MM.1S (cell line): Measurements from ENCODE around the gene RAI1.

Source experiments
- DNase-seq: peaks from one replicate; pipeline ENCODE4 v3.0.0-alpha.2; 2015
- H2AFZ ChIP-seq: fragments of 300-600 bp; sonication (generic); 2 replicates; pipeline ENCODE4 v1.6.0; 2016; ENCODE audit warnings: antibody characterized with exemption, low read length
- H3F3A ChIP-seq: fragments of 300-600 bp; sonication (generic); 2 replicates; pipeline ENCODE4 v1.6.1; 2016; ENCODE audit warnings: mild to moderate bottlenecking, antibody characterized with exemption, low read length, moderate library complexity, mixed read lengths; ENCODE audit not compliant: insufficient read depth
- H3K27ac ChIP-seq: fragments of 300-600 bp; sonication (generic); 2 replicates; pipeline ENCODE4 v1.5.1; 2016; ENCODE audit warnings: mild to moderate bottlenecking, low read length
- H3K27me3 ChIP-seq: fragments of 300-600 bp; sonication (generic); replicated peaks from 2 replicates; pipeline ENCODE4 v1.6.0; 2016; ENCODE audit warnings: low read length; ENCODE audit not compliant: insufficient read depth
- H3K36me3 ChIP-seq: fragments of 300-600 bp; sonication (generic); replicated peaks from 2 replicates; pipeline ENCODE4 v1.6.1; 2016; ENCODE audit warnings: mild to moderate bottlenecking, low read length, mixed read lengths; ENCODE audit not compliant: insufficient read depth
- H3K4me1 ChIP-seq: fragments of 300-600 bp; sonication (generic); 2 replicates; pipeline ENCODE4 v1.6.1; 2016; ENCODE audit warnings: low read length, mixed read lengths
- H3K4me2 ChIP-seq: fragments of 300-600 bp; sonication (generic); 2 replicates; pipeline ENCODE4 v1.6.0; 2016; ENCODE audit warnings: low read depth, low read length
- H3K4me3 ChIP-seq: fragments of 300-600 bp; sonication (generic); 2 replicates; pipeline ENCODE4 v1.5.1; 2016; ENCODE audit warnings: low read length, mixed read lengths
- H3K79me2 ChIP-seq: fragments of 300-600 bp; sonication (generic); 2 replicates; pipeline ENCODE4 v1.6.1; 2016; ENCODE audit warnings: mixed run types, low read length, mixed read lengths
- H3K9ac ChIP-seq: fragments of 300-600 bp; sonication (generic); 2 replicates; pipeline ENCODE4 v1.6.1; 2016; ENCODE audit warnings: low read length, mixed read lengths
- H3K9me2 ChIP-seq: fragments of 300-600 bp; sonication (generic); replicated peaks from 2 replicates; pipeline ENCODE4 v1.6.1; 2016; ENCODE audit warnings: mild to moderate bottlenecking, low read length, mixed read lengths; ENCODE audit not compliant: insufficient read depth
- H3K9me3 ChIP-seq: fragments of 300-600 bp; sonication (generic); replicated peaks from 2 replicates; pipeline ENCODE4 v1.6.1; 2016; ENCODE audit warnings: mild to moderate bottlenecking, low read length, mixed read lengths; ENCODE audit not compliant: insufficient read depth
- H4K20me1 ChIP-seq: fragments of 300-600 bp; sonication (generic); 2 replicates; pipeline ENCODE4 v1.6.1; 2016; ENCODE audit warnings: mild to moderate bottlenecking, low read length, moderate library complexity, mixed read lengths; ENCODE audit not compliant: insufficient read depth
- EZH2 ChIP-seq: fragments of 300-600 bp; sonication (generic); optimal IDR thresholded peaks from 2 replicates; pipeline ENCODE3; 2017; ENCODE audit warnings: low read depth, mild to moderate bottlenecking, antibody characterized with exemption, low read length, mixed read lengths
- EZH2phosphoT487 ChIP-seq: fragments of 300-600 bp; sonication (generic); IDR thresholded peaks from 2 replicates; pipeline ENCODE4 v1.6.1; 2018; ENCODE audit warnings: antibody characterized with exemption, low read length
- TF ChIP-seq, protein P1 (sequence below): fragments of 300-600 bp; sonication (generic); IDR thresholded peaks from 2 replicates; pipeline ENCODE4 v1.5.1; 2016; ENCODE audit warnings: antibody characterized with exemption, low read length, mixed read lengths

RAI1 gene

DNA sequence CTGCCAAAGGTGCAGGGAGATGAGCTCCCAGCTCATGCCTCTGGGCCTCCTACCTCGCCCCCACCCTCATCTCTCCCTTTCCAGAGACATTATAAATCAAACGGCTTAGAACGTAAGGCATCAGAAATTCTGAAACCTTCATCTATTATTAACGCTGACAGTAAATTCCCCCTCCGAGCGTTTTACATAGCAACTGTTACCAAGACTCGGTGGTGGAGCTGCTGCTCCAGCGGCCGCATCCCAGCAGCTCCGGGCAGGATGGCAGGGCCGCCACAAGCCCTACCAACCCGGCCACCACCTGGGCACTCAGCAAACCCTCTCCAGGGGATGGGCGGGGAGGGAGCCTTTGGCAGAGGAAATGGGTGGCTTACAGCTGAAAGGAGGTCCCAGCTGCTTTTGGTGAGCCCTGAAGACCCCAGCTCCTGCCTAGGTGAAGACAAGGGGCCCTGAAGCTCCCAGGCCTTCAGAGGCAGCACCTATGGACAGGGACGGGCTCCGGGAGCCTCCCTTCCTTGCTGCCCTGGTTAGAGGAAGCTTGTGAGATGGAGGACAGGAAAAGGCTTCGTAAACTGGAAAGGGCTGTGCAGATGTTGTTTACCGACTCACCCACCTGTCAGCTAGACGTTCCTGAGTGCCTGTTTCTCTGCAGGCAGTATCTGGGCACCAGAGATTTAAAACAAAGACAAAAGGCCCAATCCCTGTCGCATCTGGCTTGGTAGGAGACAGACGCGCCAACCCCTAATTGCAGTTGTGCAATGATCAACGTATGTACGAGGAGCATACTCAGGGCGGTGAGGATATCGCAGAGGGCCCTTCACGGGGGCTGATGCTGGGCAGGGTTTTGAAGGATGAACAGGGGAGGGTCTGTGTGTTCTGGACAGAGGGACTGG, 76.9 kb downstream of the RAI1 start:
- H3K4me2 ChIP-seq = no peak overlapping the region
- no peaks in the 10 kb centered on the region for H3K9me3 ChIP-seq
- no peak overlapping the region for H3K27ac ChIP-seq
- DNase-seq = no peak
- H3K36me3 ChIP-seq = no peaks in the 10 kb centered on the region
- no peaks in the 10 kb centered on the region for H3F3A ChIP-seq
- no peak overlapping the region for H3K9ac ChIP-seq
- H2AFZ ChIP-seq = no peak overlapping the region
- H4K20me1 ChIP-seq = no peaks in the 10 kb centered on the region
- no peaks in the 10 kb centered on the region for H3K4me1 ChIP-seq
- peaks cover 27% of the 10 kb centered on the region for H3K79me2 ChIP-seq
- H3K4me3 ChIP-seq = no peak overlapping the region
- H3K9me2 ChIP-seq = no peaks in the 10 kb centered on the region
- no peaks in the 10 kb centered on the region for H3K27me3 ChIP-seq
- TF ChIP-seq, protein P1, sequence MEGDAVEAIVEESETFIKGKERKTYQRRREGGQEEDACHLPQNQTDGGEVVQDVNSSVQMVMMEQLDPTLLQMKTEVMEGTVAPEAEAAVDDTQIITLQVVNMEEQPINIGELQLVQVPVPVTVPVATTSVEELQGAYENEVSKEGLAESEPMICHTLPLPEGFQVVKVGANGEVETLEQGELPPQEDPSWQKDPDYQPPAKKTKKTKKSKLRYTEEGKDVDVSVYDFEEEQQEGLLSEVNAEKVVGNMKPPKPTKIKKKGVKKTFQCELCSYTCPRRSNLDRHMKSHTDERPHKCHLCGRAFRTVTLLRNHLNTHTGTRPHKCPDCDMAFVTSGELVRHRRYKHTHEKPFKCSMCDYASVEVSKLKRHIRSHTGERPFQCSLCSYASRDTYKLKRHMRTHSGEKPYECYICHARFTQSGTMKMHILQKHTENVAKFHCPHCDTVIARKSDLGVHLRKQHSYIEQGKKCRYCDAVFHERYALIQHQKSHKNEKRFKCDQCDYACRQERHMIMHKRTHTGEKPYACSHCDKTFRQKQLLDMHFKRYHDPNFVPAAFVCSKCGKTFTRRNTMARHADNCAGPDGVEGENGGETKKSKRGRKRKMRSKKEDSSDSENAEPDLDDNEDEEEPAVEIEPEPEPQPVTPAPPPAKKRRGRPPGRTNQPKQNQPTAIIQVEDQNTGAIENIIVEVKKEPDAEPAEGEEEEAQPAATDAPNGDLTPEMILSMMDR = no peak
- TF ChIP-seq EZH2 (no peak), EZH2phosphoT487 (no peak)

- Histone ChIP-seq H3K27ac (no peak overlapping the region), H3K4me1 (no peaks in the 10 kb centered on the region), H3K4me2 (no peak overlapping the region), H3K4me3 (no peak overlapping the region), H3F3A (no peaks in the 10 kb centered on the region), H3K9me3 (no peaks in the 10 kb centered on the region), H3K36me3 (no peaks in the 10 kb centered on the region), H3K79me2 (peaks cover 20% of the 10 kb centered on the region), H3K9ac (no peak overlapping the region), H3K27me3 (no peaks in the 10 kb centered on the region), H2AFZ (no peak overlapping the region), H4K20me1 (no peaks in the 10 kb centered on the region), H3K9me2 (no peaks in the 10 kb centered on the region)
- DNase-seq = no peak
- TF ChIP-seq EZH2 (no peak), EZH2phosphoT487 (no peak)
- TF ChIP-seq, protein P1 = no peak
Measured at GRCh38 chr17:17758941-17759563, 77.8 kb downstream of the RAI1 start.

DNA sequence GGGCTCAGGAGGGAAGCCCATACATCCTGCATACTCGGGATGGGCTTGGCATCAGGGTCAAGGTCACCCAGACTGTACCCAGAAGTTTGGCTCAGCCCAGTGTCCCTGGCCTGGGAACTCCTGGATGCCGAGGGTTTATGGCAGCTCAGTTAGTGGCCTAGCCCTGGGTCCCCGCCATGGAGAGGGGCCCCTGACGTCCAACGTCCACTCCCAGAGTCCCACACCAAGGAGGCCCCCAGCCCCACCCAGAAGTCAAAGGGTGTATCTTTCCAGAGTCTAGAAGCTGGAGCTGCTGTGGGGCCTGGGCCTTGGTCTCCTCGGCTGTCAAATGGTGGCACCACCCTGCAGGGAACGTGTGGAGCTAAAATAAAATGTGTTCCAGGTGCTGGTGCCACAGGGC, 79.1 kb downstream of the RAI1 start:
- Histone ChIP-seq H3K27ac (no peak overlapping the region), H3K36me3 (no peaks in the 10 kb centered on the region), H3K9me2 (no peaks in the 10 kb centered on the region), H3K4me3 (no peak overlapping the region), H4K20me1 (no peaks in the 10 kb centered on the region), H3K4me2 (no peak overlapping the region), H3K27me3 (no peaks in the 10 kb centered on the region), H3K9me3 (no peaks in the 10 kb centered on the region), H3K79me2 (peaks cover 12% of the 10 kb centered on the region; the same call in 1 of the 2 replicates), H3K4me1 (no peaks in the 10 kb centered on the region), H3F3A (no peaks in the 10 kb centered on the region), H2AFZ (no peak overlapping the region), H3K9ac (no peak overlapping the region)
- DNase-seq = no peak
- TF ChIP-seq, protein P1 = no peak
- no peak for TF ChIP-seq EZH2
- TF ChIP-seq EZH2phosphoT487 = no peak
